Activated CD4-positive, alpha-beta T cell treated with anti-CD3 and anti-CD28 coated beads, Interleukin-2, amount 50 U/mL, for 1 hour (primary cell): ENCODE results near the gene TBC1D2.

ENCODE experiments used
- DNase-seq: peaks from one replicate; pipeline ENCODE4 v3.0.0-alpha.2; 2020

The TBC1D2 gene

DNA sequence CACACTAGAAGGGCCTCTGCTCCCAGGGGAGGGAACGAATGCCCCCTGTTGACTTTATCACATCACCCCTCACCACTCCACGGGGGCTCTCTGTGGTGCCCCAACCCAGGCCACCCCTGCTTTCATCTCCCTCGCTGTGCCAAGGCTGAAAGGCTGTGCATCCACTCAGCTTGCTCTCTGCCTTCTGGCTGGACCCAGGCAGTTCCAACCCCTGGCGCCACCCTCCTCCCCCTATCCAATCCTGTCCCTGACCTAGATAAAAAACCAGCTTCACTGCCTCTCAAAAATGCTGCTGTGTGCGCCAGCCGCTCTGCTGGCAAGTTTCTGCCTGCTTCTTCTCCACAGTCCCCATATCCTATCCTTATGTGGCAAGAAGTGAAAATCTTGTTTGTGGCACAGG is 40.6 kb downstream of the TBC1D2 start:
- no peak for DNase-seq

GRCh38 chr9:98211260-98211659 is 44.2 kb downstream of the TBC1D2 start:
- DNase-seq: no peak

- DNase-seq: no peak
Measured at GRCh38 chr9:98210435-98210834, 45.0 kb downstream of the TBC1D2 start.

DNA sequence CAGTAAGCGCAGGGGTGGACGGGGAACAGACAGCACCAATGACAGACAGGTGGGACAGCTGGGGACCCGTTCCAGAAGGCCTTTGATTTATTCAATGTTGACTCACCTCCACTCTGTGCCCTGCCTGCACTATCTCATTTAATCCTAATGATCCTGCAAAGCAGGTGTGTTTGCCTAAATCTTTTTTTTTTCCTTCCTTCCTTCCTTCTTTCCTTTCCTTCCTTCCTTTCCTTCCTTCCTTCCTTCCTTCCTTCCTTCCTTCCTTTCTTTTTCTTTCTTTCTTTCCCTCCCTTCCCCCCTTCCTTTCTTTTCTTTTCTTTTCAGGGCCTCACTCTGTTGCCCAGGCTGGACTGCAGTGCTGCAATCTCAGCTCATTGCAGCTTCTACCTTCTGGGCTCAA is 45.9 kb downstream of the TBC1D2 start:
- DNase-seq: no peak

- no peak for DNase-seq
Measured at GRCh38 chr9:98208635-98209034, 46.8 kb downstream of the TBC1D2 start.

- DNase-seq: no peak
Measured at GRCh38 chr9:98207606-98208005, 47.8 kb downstream of the TBC1D2 start.

GRCh38 chr9:98206754-98207153 is 48.7 kb downstream of the TBC1D2 start:
- no peak for DNase-seq

DNA sequence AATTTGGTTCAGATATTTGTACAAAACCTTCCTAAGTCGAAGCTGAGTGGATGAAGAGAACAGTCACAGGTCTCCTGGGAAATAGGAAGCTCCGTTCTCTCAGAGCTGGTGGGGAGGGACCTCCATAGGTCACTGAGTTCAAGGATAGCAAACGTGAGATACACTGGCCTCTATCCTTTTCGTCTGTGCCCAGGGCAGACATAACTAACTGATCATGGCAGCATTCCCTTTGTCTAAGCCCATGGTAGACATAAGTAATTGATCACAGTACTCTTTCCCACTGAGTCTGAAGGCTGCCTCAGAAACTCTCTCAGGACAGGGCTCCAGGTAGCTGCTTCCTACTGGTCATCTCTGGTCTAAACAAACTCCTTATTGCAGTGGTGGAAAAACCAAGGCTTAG is 50.8 kb downstream of the TBC1D2 start:
- no peak for DNase-seq

DNA sequence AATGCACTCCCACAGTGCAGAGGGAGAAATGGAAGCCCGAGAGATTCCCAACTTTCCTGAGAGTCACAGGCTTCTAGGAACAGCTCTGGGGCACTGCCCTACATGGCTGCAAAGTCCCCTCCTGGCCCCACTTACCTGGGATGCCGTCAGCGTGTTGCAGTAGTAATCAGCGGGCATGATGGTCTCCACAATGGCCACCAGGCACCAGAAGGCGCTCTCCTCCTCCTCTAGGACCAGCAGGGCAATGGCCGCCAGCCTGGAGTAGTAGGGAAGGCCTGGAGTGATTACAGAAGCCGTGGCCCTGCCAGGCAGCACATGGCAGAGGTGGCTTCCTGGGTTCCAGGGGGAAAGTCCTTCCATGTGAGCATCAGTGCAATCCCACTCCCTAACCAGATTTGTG is 52.3 kb downstream of the TBC1D2 start:
- DNase-seq: no peak

DNA sequence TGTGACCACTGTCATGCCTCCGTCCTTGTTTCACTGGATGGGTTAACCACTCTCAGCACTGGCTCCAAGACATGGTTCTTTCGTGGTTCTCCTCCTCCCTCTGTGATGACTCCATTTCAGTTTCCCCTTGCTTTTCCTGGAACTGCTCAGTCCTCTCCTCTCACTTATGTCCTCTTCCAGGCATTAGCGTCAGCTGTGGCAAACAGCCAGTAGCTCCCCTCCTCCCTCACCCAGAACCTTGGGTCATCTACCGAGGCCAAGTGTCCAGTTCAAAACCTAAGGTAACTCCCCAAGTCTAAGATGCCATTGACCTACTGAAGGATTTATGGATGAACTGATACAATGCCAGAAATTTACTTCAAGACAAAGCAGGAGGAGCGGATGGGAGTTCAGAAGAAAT is 53.2 kb downstream of the TBC1D2 start:
- no peak for DNase-seq

DNA sequence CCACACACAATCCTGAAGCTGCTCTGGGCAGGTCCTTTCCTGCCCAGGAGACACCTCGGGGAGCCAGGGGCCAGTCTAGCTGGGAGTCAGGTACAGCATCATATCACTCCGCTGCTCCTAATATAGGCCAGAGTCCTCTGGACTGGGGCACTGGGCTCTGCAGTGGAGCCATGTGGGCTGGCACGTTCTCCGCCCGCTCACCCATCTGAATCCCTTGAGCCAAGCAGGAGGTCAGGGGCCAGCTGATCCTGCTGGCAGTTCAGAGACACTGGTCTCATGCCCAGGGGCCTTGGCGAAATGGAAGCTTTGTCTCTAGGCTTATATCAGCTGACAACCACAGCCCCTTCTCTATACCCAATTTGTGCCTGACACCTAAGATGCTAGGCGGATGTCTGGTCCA is 53.7 kb downstream of the TBC1D2 start:
- DNase-seq: no peak

GRCh38 chr9:98201102-98201501 is 54.3 kb downstream of the TBC1D2 start:
- no peak for DNase-seq

DNA sequence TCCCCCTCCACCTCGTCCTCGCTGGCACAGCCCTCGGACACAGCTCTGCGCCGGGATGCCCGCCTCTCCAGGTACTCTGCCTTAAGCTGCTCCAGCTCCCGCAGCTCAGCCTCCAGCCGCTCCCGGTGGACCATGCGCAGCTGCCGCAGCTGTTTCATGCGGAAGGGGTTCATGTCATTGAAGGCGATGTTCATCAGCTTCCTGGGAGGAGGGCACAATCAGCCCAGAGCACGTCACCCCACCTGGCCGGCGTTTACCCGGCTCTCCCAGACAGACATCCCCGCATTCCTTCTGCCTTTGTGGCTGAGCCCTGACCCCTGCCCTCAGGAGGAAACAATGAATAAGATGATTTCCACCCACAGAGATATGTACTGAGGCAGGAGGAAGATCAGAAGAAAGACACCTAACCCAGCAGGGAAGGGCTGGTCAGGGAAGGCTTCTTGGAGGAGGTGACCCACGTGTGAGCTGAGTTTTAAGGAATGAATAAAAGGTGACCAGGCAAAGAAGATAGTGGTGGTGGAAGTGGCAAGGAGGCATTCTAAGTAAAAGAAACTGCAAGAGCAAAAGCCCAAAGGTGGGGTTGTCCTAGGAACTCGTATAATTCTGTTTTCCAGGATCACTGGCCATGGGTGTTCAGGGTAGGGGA is 55.9 kb downstream of the TBC1D2 start:
- DNase-seq: no peak

DNA sequence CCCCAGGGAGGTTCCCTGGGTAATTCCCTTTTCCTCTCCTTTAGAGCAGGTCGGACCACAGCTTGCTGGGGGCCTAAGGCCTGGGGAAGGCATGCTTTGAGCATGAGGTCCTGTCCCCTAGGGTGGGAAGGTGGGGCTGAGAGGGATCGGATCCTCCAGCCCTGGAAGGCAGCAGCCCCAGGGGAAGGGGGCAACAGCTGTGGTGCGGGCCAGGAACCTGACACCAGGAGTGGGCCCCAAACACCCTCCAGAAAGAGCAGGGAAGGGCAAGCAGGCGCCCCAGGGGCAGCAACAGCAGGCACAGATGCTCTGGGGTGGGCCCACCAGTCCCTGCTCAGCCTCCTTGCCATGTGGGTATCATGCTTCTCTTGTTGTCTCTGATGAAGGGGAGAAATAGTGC is 59.8 kb downstream of the TBC1D2 start:
- no peak for DNase-seq

DNA sequence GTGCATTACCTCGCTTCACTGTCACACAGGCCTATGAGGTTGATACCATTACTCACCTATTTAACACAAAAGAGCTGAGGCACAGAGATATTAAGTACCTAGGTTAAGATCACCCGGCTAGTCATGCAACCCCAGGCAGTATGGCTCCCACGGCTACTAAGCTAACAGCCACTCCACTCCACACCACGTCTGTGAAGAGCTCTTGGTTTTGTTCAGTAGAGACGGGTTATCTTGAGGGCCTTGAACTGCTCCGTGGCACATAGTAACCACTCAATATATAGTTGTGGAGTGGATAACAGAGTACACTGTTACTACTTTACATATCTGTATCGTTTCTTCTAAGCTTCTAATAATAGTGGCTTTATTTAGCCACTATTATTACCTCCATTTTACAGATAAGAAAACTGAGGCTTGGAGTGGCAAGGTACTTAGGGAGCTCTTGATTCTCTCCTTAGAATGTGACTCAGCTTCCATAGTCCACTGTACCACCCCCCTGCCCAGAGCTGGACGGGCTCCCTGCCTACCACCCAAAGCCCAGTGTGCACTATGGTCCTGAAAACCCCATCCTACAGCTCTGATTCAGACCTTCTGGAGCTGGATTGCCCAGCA is 62.0 kb downstream of the TBC1D2 start:
- no peak for DNase-seq

GRCh38 chr9:98192503-98193335 is 62.7 kb downstream of the TBC1D2 start, which contains the start of gene CORO2A:
TSS of gene CORO2A (minus strand) at chr9:98192637. CDS start at chr9:98157660, 34,977 bp downstream.
- peak; percentile 58 for DNase-seq

- DNase-seq: no peak
Measured at GRCh38 chr9:98191671-98192502, 63.6 kb downstream of the TBC1D2 start.

DNA sequence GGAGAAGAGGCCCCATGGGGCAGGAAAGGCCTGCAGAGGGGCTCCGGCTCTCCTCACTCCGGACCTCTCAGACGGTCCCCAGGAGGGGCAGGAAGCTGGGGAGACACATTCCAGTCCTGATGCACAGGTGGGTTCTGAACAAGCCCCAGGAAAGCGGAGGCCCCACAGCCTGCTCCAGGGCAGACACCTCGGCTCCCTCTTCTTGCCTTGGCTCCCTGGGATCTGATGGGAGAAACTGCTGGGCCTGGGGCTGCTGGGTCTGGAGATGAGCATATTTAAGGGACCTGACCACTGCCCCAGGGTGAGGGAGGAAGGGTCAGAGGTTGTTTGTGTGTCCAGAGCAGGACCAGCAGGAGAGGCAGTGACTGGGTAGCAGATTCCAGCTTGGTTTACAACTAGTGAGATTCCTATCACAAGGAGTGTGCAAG is 64.3 kb downstream of the TBC1D2 start:
- DNase-seq: no peak

GRCh38 chr9:98190757-98191105 is 64.7 kb downstream of the TBC1D2 start:
- no peak for DNase-seq

- DNase-seq: no peak
Measured at GRCh38 chr9:98189412-98189811, 66.0 kb downstream of the TBC1D2 start.

GRCh38 chr9:98187926-98188325 is 67.5 kb downstream of the TBC1D2 start:
- DNase-seq: no peak

GRCh38 chr9:98186236-98186635 is 69.2 kb downstream of the TBC1D2 start:
- no peak for DNase-seq

DNA sequence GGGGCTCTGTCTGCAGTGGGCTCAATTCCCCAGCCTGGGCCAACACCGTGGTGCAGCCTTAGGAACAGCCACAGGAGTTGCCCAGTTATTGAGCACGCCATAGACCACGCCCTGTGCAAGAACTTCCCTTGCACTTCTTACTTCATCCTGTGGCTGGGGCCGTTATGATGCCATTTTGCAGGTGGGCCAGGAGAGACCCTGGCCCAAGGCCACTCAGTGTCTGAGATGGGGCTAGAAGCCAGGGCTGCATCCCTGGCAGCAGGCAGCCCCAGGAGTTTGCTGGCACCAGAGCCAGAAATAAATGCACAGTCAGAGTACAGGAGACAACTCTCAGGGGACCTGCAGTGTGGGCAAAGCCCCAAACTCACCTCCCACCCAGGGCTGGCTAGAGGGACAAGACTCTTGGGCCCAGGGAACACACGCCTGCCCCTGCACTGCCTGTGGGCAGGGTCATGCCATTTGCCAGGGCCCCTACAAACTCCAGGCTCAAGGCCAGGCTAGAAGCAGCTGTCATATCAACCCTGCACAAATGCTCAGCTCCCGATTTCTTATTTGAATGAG is 69.8 kb downstream of the TBC1D2 start:
- DNase-seq: no peak
